ENCODE measurements around the gene FTH1. TPM values are rescaled to one million over a fixed set of nuclear protein-coding genes. Genes with fewer than 3 reads are reported as not detected.

FTH1 gene
- total RNA-seq, 1 experiment from 2014 or later: 1,565 TPM

DNA sequence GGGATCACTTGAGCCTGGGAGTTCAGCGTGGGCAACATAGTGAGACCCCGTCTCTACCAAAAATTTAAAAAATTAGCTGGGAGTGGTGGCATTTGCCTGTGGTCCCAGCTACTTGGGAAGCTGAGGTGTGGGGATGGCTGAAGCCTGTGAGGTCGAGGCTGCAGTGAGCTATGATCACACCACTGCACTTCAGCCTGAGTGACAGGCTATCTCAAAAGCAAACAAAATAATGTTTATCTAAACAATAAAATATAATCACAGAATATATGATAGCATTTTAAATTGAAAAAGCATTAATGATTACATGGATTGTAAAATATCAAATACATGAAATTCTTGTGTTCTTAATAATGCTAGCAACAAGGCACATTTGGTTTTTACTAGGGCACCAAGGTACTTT, 14.6 kb downstream of the FTH1 start:
- POLR2A ChIA-PET: interaction anchor here (0.5 kb wide), 1 partner anchor 15 kb away, joined by 5 read pairs; the partner anchor contains the start of gene FTH1
- BruUV-seq (replicated peaks): no TSS peak
- peaks cover 12% of the 10 kb centered on the region for H3K4me1 ChIP-seq

DNA sequence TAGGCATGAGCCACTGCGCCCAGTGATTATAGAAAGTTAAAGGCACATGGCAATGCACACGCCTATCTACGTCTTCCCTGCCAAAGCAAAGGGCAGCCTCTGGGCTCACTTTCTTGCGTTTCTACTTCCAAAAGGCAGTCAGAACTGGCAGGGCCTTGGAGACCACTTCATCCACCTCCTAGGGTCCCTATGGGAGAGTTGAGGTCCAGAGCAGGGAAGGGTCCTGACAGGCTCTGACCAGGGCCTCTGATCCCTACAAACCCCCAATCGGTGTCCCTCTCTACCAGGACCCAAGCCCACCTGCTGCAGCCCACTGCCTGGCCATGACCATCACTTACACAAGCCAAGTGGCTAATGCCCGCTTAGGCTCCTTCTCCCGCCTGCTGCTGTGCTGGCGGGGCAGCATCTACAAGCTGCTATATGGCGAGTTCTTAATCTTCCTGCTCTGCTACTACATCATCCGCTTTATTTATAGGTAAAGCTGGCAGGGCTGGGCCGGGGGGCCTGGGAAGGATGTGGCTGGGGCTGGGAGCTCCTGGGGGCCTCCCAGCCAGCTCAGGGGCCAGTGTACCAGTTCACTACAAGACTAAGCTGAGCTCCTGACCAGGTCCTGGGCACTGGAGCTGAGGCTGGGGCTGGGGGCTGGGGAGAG, 15.8 kb downstream of the FTH1 start:
- TF ChIP-seq, protein P1, sequence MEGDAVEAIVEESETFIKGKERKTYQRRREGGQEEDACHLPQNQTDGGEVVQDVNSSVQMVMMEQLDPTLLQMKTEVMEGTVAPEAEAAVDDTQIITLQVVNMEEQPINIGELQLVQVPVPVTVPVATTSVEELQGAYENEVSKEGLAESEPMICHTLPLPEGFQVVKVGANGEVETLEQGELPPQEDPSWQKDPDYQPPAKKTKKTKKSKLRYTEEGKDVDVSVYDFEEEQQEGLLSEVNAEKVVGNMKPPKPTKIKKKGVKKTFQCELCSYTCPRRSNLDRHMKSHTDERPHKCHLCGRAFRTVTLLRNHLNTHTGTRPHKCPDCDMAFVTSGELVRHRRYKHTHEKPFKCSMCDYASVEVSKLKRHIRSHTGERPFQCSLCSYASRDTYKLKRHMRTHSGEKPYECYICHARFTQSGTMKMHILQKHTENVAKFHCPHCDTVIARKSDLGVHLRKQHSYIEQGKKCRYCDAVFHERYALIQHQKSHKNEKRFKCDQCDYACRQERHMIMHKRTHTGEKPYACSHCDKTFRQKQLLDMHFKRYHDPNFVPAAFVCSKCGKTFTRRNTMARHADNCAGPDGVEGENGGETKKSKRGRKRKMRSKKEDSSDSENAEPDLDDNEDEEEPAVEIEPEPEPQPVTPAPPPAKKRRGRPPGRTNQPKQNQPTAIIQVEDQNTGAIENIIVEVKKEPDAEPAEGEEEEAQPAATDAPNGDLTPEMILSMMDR (IDR thresholded peaks at IDR 0.05; ENCODE audit: insufficient read depth in 1 of 2, low read depth in 1 of 2, low read length in 1 of 2, severe bottlenecking in 1 of 2, unreplicated experiment in 1 of 2): no peak
- BruUV-seq (replicated peaks): no TSS peak
- POLR2A ChIA-PET: interaction anchor here (3.2 kb wide), 1 partner anchor 16 kb away, joined by 36 read pairs; the partner anchor contains the start of gene FTH1
- intact Hi-C loops (cut with micrococcal nuclease; ENCODE audit: unreplicated experiment): no loop called here
- Mint-ChIP-seq H3K4me1 (ENCODE audit: low read depth, unreplicated experiment) (no peaks in the 10 kb centered on the region), H3K36me3 (ENCODE audit: insufficient read depth, unreplicated experiment) (peaks cover 13% of the 10 kb centered on the region), H3K4me3 (ENCODE audit: unreplicated experiment) (no peak overlapping the region), H3K27me3 (ENCODE audit: insufficient read depth, unreplicated experiment) (no peaks in the 10 kb centered on the region), H3K27ac (ENCODE audit: unreplicated experiment) (peak overlapping the region; percentile 79), H3K9me3 (ENCODE audit: unreplicated experiment) (no peaks in the 10 kb centered on the region)
- Histone ChIP-seq H3K4me1 (peaks cover 12% of the 10 kb centered on the region), H3K4me3 (ENCODE audit: low read depth, low read length) (no peak overlapping the region), H3K36me3 (ENCODE audit: control insufficient read depth, insufficient read depth, low read length) (no peaks in the 10 kb centered on the region), H3K9me3 (no peaks in the 10 kb centered on the region), H3K27me3 (replicated peaks; ENCODE audit: control insufficient read depth, insufficient read depth, low read length) (no peaks in the 10 kb centered on the region)
- DNase-seq: no peak
- CTCF ChIA-PET: interaction anchor here (0.6 to 0.9 kb wide), 4 partner anchors 28 to 163 kb away, joined by 3 read pairs; no protein-coding TSS in a partner anchor

More for the DNA sequence above, 14.6 kb downstream of the FTH1 start:
- Histone ChIP-seq H3K4me3 (ENCODE audit: low read depth, low read length) (no peak overlapping the region), H3K36me3 (ENCODE audit: control insufficient read depth, insufficient read depth, low read length) (no peaks in the 10 kb centered on the region), H3K9me3 (no peaks in the 10 kb centered on the region), H3K27me3 (replicated peaks; ENCODE audit: control insufficient read depth, insufficient read depth, low read length) (no peaks in the 10 kb centered on the region)
- H3K36me3 Mint-ChIP-seq (ENCODE audit: insufficient read depth, unreplicated experiment): peaks cover 13% of the 10 kb centered on the region
- H3K27ac Mint-ChIP-seq (ENCODE audit: unreplicated experiment): no peak overlapping the region
- TF ChIP-seq, protein P1 (IDR thresholded peaks at IDR 0.05; ENCODE audit: insufficient read depth in 1 of 2, low read depth in 1 of 2, low read length in 1 of 2, severe bottlenecking in 1 of 2, unreplicated experiment in 1 of 2): no peak
- H3K4me1 Mint-ChIP-seq (ENCODE audit: low read depth, unreplicated experiment): no peaks in the 10 kb centered on the region
- no peaks in the 10 kb centered on the region for H3K27me3 Mint-ChIP-seq (ENCODE audit: insufficient read depth, unreplicated experiment)
- DNase-seq: no peak
- no peak overlapping the region for H3K4me3 Mint-ChIP-seq (ENCODE audit: unreplicated experiment)
- no peaks in the 10 kb centered on the region for H3K9me3 Mint-ChIP-seq (ENCODE audit: unreplicated experiment)
- CTCF ChIA-PET: interaction anchor here (0.7 to 1.1 kb wide), 4 partner anchors 20 to 162 kb away, joined by 3 to 7 read pairs (median 4); no protein-coding TSS in a partner anchor
- intact Hi-C loops (cut with micrococcal nuclease; ENCODE audit: unreplicated experiment): no loop called here

DNA sequence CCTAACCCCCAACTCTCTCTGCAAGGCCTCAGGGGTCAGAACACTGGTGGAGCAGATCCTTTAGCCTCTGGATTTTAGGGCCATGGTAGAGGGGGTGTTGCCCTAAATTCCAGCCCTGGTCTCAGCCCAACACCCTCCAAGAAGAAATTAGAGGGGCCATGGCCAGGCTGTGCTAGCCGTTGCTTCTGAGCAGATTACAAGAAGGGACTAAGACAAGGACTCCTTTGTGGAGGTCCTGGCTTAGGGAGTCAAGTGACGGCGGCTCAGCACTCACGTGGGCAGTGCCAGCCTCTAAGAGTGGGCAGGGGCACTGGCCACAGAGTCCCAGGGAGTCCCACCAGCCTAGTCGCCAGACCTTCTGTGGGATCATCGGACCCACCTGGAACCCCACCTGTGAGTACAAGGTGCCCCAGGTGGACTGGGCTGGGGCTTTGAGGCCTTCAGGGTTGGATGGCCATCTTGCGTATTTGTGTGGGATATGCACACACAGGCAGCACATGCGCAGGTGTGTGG, 17.3 kb downstream of the FTH1 start, which contains the start of gene BEST1:
TSS of gene BEST1 (plus strand) at position 317 of the 513 bp plus-strand sequence. CDS start 1,456 bp downstream, outside the sequence.
- Mint-ChIP-seq H3K4me1 (ENCODE audit: low read depth, unreplicated experiment) (no peaks in the 10 kb centered on the region), H3K9me3 (ENCODE audit: unreplicated experiment) (no peaks in the 10 kb centered on the region), H3K27me3 (ENCODE audit: insufficient read depth, unreplicated experiment) (no peaks in the 10 kb centered on the region), H3K36me3 (ENCODE audit: insufficient read depth, unreplicated experiment) (peaks cover 13% of the 10 kb centered on the region), H3K4me3 (ENCODE audit: unreplicated experiment) (peak within 1 kb of the TSS; percentile 1), H3K27ac (ENCODE audit: unreplicated experiment) (peak within 1 kb of the TSS; percentile 95)
- DNase-seq: no peak
- H3K9me3 ChIP-seq: no peaks in the 10 kb centered on the region
- ChIA-PET POLR2A (interaction anchor here (1.0 to 3.2 kb wide), 10 partner anchors 18 to 197 kb away, joined by 3 to 36 read pairs (median 7); partner anchors contain the start of gene FTH1), CTCF (interaction anchor here (0.7 to 7.6 kb wide), 17 partner anchors 9 to 1938 kb away, joined by 3 to 274 read pairs (median 6); no protein-coding TSS in a partner anchor)
- intact Hi-C loops (cut with micrococcal nuclease; ENCODE audit: unreplicated experiment): no loop called here
- no peaks in the 10 kb centered on the region for H3K36me3 ChIP-seq (ENCODE audit: control insufficient read depth, insufficient read depth, low read length)
- no peaks in the 10 kb centered on the region for H3K27me3 ChIP-seq (replicated peaks; ENCODE audit: control insufficient read depth, insufficient read depth, low read length)
- peaks cover 12% of the 10 kb centered on the region for H3K4me1 ChIP-seq
- TF ChIP-seq, protein P1 (IDR thresholded peaks at IDR 0.05; ENCODE audit: insufficient read depth in 1 of 2, low read depth in 1 of 2, low read length in 1 of 2, severe bottlenecking in 1 of 2, unreplicated experiment in 1 of 2): no peak
- no peak within 1 kb of the TSS for H3K4me3 ChIP-seq (ENCODE audit: low read depth, low read length)
- TSS peak; percentile 91 for BruUV-seq (replicated peaks)
